Measurements from ENCODE around the gene RAD51B.

Gene RAD51B

DNA sequence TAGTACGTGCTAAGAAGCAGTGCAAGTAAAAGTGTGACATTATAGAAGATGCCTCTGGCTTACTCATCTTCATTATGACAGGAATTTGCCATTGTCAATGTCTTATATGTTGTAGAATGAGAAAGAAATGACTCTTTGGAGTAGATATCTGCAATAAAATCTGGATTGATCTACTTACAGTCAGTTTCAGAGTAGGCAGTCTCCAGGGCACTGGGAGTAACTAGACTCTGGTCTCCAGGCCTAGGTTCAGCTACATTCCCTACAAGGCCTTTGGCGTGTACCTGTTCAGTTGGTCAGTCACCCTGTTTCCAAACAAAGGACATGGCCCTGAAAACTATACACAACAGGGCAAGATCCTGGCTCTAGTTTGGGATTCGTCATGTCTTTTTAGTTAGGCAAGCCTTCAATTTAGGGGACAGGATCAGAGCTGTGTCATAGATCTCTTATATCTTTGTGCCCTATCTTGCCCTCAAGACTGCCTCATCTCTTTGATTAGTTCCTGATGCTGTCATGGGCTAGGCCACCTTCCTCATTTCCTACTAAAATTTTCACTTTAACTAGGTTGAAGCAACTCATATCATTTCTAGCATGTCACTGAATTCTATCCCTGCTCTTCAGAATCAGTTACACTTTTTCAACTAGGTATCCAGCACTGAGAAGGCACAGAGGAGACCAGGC lies 410.0 kb downstream of the RAD51B start:
- no peak for DNase-seq (ENCODE audit: low read depth in 4 of 4, low spot score in 1 of 4)

DNA sequence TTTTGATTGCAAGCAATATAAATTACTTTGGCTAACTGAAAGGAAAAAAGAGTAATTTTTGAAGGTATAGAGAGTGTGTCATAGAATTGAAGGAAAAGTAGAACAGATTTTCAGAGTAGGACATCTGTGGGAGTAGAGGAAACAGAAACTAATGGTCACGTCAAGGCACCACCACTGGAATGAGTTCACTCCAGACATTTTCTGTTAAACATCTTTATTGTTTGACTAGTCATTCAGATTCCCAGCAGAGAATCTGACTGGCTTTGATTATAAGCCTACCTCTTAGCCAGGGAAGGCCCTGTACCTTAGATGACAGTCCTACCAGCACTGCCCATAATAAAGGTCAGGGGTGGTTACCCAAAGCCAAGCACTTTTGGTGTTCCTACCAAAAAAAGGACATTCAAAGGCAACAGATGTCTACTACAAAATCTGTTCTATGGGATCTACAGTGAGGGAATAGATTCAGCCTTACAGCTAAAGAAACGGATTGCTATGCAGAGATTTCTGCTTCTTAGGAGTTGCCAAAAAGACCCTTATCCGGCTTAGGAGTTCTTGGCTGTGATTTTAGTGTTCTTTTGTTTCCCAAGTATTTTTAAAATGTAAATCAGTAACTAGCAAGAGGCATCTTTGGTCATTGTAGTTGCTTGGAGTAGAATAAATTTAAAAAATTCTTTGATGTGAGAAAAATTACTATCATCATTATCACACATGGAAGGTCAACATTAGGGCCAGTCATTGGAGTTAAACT lies 410.8 kb downstream of the RAD51B start:
- DNase-seq (ENCODE audit: low read depth in 4 of 4, low spot score in 1 of 4), result no peak

DNA sequence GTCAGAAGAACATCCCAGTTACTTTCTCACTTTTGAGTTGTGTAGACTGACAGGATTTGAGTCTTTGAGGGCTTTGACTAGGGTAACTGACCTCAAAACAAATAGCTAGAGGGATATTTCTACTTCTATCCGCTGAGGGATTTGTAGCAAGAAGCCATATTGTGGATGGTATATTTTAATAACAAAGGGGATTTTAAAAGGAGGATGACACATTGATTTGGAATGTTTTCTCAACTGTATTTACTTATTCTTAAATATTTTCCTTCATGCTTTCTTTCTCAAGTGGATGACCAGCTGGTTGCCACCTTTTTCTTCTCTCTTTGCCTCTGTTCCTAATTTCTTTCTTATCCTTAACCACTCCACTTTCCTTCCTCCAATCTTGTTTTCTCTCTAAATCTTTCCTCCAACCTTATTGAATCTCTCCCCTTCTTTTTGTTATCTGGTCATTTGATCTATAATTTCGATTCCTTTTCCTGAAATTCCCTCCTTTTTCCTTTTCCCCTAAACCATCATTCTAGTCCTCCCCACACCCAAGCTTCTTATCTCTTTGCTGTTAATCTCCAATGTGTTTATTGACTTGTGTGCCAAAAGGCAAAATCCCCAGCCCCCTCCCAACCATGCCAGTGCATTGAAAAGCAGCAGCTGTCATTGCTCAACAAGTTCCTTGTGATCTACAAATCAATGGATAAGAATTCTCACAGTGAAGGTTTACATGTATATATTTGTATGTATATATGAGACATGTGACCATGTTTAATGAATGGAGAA lies 411.6 kb downstream of the RAD51B start:
- DNase-seq (ENCODE audit: low read depth in 4 of 4, low spot score in 1 of 4), result no peak

DNA sequence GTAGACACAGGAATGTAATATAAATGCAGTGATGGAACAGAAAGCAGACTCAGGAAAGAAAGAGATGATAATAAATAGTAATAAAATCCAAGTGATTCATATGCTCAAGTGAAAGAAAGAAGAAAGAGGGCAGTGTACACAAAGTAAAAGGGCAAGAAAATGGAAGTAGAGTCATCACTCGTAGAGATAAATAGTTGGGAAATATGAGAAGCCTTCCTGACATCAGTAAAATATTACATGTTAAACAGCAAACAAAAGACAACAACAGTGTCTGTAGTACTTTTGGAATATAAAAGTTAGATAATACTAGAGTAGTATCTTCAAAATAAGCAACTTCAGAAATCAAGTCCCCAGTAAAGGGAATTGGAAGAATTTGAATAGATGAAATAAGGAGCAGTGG lies 412.3 kb downstream of the RAD51B start:
- no peak for DNase-seq (ENCODE audit: low read depth in 4 of 4, low spot score in 1 of 4)

DNA sequence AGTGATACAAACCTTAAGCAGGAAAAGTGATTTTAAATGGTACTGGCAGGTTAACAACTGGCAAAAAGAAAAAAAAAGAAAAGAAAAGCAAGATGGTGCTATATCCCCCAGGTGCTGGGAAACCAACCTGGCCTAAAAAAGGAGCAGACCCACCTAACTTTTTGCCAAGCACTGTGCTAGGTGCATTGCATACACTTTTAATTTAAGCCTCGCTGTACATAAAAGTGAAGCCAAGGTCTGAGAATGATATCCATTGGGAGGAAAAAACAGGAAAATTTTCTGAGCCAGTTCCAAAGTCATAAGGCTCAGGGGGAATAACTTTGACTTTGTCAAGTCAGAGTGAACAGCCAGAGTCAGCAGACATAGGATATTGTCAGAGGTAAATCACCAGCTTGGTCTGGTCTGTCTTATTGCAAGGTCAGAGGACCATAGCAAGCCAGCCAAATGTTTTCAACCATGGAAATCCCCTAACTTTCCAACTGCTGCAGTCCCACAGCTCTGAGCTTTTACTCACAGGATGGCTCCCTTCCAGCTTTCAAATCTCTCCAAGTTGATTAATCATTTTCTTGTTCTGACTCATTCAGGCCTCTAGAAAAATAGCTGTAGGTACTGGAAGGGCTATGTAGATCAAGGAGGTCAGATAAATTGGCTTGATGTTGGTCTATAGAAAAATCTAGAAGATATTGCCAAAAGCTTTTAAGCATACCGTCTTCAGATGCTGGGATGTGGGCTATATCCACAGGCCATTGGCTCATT lies 412.9 kb downstream of the RAD51B start:
- peak in 2 of 4 experiments; percentile 7 to 14 for DNase-seq (ENCODE audit: low read depth in 4 of 4, low spot score in 1 of 4)

DNA sequence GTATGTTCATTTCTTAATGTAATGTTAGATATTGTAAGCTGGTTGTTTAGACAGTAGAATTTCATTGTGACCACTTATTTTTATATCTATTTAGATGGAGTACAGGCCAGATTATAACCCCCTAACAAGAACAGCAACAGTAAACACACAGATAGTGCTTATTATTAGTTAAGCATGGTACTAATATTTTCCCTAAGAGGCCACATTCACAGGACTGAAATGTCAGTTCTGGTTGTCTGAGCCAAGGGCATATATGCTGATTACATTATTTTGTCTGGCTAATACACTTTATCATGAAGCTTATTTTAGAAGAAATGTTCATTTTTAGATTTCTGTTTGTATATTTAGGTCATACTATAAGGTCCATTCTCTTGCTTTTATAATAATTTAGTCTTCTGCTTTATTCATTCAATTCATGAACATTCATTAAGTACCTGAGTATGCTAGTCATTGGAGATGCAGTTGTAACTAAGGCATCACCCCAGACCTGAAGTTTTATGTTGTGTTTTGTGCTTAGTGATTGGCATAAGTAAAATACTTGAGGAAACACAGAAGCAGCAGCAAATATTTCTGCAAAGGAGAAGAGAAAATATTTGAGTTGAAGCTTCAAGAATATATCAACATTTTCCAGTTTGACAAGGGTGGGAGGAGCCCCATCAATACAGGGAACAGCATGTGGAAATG lies 413.7 kb downstream of the RAD51B start:
- no peak for DNase-seq (ENCODE audit: low read depth in 4 of 4, low spot score in 1 of 4)

DNA sequence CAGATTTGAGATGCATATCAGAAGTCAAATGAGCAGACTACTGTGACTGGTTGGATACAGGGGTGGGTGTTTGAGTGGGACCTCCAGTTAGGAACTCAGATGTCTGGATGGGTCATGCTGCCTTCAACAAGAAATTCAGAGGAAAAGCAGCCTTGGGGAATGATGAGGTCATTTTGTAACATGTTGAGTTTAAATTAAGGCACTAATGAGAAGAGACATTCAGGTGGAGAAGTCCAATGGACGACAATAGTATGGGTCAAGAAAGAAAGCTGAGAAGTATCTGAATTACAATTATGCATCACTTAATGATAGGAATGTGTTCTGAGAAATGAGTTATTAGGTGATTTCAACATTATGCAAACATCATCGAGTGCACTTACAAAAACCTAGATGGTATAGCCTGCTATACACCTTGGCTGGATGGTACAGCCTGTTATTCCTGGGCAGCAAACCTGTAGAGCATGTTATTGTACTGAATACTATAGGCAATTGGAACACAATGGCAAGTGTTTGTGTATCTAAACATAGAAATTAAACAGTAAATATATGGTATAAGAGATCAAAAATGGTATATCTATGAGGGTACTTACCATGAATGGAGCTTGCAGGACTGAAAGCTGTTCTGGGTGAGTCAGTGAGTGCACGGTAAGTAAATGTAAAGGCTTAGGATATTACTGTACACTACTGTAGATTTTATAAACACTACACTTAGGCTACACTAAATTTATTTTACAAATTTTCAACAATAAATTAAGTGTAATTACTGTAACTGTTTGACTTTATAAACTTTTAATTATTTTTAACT lies 414.7 kb downstream of the RAD51B start:
- no peak for DNase-seq (ENCODE audit: low read depth in 4 of 4, low spot score in 1 of 4)

DNA sequence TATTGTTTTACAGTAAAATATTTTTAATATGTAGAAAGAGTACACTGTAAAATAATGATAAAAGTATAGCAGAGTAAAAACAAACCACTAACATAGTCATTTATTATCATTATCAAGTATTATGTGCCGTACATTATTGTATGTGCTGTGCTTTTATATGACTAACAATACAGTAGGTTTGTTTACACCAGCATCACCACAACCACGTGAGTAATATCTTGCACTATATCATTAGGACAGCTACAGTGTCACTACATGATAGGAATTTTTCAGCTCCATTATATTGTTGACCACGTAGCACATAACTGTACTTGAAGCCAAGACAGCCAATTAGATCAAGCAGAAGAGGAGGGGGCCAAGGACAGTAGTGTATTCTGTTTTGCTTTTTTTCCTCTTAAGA lies 415.4 kb downstream of the RAD51B start:
- DNase-seq (ENCODE audit: low read depth in 4 of 4, low spot score in 1 of 4), result no peak

DNA sequence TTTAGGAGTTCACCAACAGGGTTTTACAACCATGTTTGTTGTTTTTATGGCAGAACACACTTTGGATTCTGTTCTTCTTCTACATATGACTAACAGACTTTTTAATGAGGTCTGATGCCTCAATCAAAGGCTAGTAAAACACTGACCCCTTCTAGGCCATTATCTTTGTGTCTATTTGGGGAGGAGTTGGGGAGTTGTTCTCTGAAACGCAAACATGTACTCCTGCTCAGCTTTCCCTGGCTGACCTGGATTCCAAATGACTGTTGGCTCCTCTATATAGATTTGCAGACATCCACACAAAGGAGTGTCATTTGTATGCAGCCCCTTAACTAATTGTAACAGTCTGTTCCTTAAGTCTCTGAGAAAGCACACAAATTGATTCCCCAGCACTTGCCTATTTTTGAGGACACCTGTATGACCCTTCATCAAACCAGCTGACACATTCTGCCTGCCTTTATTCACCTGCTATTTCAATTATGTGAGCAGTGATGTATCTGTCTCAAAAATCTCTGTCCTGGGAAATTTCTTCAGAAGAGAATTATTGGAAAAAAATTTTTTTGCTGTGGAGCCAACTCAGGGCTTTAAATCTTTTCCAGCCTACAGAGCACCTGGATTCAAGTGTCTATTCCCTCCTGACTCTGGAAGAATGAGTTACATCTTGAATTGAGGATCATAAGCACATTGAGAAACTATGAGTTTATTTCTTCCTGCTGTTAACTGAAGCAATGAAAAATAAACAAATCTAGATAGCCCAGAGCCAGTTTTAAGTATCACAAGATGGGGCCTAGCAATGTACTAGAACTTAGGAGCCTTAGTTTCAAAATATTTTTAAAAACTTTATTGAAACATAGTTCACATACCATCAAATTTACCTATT lies 417.2 kb downstream of the RAD51B start:
- DNase-seq (ENCODE audit: low read depth in 4 of 4, low spot score in 1 of 4), result no peak

DNA sequence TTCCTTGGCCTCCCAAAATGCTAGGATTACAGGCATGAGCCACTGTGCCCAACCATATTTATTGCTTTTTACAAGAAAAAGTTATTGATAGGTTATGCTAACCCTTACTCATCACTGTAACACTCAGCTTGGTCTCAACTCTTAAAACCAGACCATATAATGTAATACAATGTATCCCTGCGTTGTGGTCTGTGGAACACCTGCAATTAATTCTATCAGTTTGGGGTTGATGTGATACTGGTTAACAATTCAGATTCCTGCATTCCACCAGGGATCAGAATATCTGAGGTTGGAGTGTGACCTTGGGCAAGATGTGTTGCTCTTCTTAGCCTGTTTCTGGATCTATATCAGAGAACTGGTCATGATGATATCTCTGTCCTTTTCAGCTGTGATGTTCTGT lies 419.0 kb downstream of the RAD51B start:
- DNase-seq (ENCODE audit: low read depth in 4 of 4, low spot score in 1 of 4), result no peak

DNA sequence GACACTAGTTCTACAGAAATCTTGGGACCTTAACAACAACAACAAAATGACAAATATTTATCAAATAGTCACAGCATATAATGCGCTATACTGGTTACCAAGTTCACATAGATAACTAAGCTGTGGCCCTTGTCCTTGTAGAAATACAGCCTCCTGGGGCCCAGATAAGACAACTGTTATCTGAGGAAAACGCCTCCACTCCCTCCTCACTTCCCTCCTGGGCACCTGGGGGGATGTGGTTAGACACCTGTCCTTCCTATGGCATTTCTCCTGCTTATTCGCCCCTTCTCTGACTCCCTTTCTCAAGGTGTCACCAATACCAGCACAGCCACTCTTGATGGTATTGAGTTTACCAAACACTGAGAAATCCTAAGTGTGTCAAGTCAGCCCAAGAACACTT lies 419.4 kb downstream of the RAD51B start:
- no peak for DNase-seq (ENCODE audit: low read depth in 4 of 4, low spot score in 1 of 4)

DNA sequence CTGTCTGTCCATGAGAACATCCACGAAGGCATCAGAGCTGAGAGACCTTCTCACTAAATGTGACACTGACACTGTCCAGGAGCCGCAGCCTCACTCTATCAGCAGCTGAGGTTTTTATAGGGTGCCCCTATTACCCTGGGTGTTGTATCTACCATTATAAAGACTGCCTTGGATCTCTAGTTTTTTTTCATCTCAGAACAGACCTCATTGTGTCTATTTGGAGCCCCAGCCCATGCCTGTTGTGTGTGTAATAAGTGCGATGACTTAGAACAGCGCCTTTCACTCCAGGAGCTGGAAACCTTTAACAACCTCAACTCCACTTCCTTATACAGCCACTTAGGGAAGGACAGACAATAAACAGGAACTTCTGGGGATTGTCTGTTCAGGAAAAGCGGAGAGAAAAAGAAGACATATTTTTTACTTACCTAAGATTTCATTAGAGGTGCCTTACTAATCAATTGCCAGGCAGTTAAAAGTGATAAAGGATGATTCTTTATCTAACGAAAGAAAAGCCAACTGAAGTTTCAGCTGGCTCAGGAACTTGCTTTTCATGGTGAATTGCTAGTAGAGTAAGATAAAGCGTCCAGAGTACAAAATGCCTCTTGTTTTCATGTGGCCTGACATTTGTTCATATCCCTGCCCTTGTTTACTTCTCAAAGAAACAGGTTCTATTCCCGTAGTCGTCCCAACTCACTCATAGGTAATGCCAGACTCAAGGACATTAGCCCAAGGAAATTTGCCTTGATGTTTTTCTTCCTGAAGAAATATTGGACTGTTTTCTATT lies 420.6 kb downstream of the RAD51B start:
- no peak for DNase-seq (ENCODE audit: low read depth in 4 of 4, low spot score in 1 of 4)

DNA sequence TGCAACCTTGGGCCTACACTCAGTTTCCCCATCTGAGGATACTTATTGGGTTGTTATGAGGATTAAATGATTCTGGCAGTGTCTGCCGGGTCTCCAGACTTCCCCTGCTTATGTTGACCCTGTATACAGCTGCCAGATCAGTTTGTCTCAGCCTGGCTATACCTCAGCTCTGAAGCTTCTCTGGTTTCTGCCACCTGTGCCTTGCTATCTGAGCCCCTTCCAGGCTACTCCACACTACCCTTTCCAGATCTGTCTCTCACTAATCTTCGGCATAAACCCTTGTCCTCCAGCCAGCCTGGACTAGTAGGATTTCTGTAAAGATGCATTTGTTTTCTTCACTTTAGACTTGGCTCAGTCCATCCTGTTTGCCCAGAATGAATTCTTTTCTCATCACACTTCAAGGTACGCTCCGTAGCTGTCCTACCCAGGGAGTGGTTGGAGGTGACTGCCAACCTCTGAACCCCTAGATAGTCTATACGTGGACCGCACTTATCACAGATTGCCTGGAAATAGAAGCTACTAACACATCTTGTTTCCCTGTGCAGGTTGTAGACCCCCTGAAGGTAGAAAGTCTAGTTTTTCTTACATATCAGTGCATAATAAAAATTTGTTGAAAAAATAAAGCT lies 422.4 kb downstream of the RAD51B start:
- DNase-seq (ENCODE audit: low read depth in 4 of 4, low spot score in 1 of 4), result no peak

DNA sequence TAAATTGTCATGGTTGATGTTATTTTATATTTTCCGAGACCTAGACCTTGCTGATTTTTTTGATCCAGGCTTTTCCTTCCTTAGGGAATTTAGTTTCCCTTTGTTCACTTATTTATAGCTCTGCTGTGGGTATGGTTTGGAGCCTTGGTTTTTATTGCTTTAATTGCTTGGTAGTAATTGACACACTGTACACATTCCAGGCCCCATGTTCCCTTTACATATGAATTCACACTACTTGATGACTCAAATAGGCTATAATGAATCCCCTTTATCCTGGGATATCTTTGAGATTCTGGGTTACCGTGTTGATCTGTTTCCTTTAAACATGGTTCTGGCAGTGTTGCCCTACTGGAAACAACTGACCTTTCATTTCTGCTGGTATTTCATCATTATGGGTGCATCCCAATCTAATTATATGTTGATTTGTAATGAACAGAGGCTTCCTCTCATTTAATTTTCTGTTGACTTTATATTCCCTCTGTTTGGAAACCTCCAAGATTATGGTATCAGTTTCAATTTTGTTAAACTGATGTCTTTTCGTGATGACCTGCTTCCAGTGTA lies 424.0 kb downstream of the RAD51B start:
- no peak for DNase-seq (ENCODE audit: low read depth in 4 of 4, low spot score in 1 of 4)

DNA sequence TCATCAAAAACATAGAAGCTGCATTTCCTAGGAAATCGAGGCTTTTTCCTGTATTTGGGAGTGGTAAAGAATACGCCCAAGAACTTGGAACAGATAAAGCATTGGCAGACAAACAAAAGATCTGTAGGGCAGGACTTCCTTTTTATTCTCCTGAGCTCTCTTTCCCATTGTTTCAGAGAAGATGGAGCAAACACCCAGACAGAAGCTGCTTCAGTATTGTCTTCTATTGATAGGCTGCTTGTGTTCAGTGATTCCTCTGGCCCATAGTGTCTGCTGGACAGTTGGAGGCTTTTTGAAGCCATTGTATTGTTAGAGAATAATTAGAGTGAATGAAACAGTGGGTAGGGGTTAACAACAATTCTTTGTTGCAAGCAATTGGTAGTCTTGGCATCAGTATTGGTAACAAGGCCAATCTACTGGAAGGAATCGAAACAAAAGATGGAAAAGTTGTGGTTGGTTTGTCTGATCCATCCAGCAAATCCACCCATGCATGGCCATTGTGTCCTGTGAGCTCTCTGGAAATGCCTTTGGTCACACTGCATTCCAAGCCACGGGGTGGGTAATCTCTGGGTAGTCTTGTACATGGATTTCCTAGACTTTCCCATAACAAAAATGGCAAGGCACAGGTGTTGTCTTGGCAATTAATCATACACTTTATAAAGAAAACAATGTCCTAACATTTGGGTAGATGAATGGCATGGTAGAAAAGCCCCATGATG lies 424.8 kb downstream of the RAD51B start:
- no peak for DNase-seq (ENCODE audit: low read depth in 4 of 4, low spot score in 1 of 4)

DNA sequence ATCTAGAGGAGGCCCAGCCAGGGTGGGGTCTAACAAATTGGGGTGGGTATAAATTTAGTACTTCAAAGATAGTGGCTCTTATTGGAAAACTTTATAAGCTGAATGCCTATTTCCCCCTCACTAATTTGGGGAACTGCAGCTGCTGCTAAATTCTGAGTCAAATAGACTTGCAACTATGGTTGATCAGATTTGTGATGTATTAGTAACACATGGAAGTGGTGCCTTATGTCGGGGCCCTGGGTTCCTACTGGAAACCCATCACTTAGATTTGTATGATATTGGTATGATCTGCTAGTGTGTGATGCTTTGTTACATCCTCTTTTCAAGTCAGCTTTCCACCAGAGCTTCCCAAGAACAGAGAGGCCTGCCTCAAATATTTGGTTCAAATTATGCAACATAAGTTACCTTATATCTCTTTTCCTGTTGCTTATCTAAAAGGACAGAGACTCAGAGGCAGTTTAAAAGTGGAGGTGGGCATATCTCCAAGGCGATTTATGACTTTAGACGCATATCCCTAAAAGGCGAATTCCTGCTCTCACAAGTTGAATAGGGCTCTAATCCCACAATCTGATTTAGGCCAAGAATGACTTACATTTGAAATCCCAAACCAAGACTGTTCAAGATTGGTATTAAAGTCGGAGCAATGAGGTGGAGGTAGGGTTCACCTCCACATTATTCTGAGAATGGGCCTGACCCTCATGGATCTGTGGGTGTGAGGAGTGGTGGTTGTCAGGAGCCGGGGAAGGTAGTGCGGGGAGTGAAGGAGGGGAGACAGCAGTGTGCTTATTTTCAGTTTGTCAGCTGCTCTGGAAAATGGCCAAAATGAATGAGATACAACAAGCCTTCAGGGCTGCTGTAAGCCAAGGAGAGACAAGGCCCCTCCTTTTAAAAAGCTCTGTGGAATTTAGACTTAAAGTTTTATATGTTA lies 425.8 kb downstream of the RAD51B start:
- DNase-seq (ENCODE audit: low read depth in 4 of 4, low spot score in 1 of 4), result no peak

All from stimulated activated CD4-positive, alpha-beta T cell treated with anti-CD3 and anti-CD28 coated beads, Interleukin-1b, Interleukin-23, amount 100 ng/mL, for 24 hours (primary cell).